Fibroblast of mammary gland (primary cell): ENCODE measurements around the gene LSM3.

Experiments used
- DNase-seq: peaks from one replicate; pipeline ENCODE4 v3.0.0-alpha.2; 2010; ENCODE audit warnings: low read depth
- H3K4me3 ChIP-seq: 2 replicates; pipeline ENCODE4 v1.5.1; 2011; ENCODE audit warnings: low read depth, mild to moderate bottlenecking, low read length, moderate library complexity; ENCODE audit not compliant: control insufficient read depth
- CTCF ChIP-seq: conservative IDR thresholded peaks from 2 replicates; pipeline ENCODE4 v1.5.1; 2011; ENCODE audit warnings: low read depth, low read length, inconsistent platforms; ENCODE audit not compliant: control insufficient read depth, insufficient read depth

The LSM3 gene

GRCh38 chr3:14201940-14202684 is 23.5 kb downstream of the LSM3 start:
- DNase-seq, result no peak
- H3K4me3 ChIP-seq, result no peak overlapping the region
- no peak for TF ChIP-seq CTCF

GRCh38 chr3:14202874-14203520 is 24.4 kb downstream of the LSM3 start:
- no peak for DNase-seq
- TF ChIP-seq CTCF, result no peak
- H3K4me3 ChIP-seq, result no peak overlapping the region

DNA sequence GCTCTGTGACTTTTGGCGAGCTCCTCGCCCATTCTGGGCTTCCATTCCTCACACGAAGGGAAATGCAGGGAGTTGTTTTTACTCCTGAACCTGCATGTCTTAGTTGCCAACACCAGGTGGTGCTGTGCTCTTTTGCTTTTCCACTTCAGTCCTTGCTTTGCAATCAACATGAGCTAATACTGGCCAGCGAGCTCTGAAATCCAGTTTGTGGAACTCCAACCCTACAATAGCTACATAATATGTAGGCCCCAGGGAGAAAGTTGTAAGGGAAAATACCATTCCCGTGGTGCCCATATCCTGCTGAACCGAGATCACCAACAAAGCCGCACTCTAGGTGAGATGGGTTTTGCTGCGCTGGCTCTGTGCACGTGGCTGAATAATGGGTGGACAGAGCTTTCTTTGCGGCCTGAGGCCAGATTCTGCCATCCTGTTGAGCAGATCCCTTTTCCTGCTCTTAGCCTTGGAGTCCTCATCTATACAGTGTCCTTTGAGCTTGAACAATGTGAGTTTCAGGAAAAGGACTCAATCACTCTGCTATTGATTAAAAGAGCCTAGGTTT is 25.0 kb downstream of the LSM3 start:
- peak; percentile 94 for TF ChIP-seq CTCF
- no peak overlapping the region for H3K4me3 ChIP-seq
- DNase-seq, result peak; percentile 82

DNA sequence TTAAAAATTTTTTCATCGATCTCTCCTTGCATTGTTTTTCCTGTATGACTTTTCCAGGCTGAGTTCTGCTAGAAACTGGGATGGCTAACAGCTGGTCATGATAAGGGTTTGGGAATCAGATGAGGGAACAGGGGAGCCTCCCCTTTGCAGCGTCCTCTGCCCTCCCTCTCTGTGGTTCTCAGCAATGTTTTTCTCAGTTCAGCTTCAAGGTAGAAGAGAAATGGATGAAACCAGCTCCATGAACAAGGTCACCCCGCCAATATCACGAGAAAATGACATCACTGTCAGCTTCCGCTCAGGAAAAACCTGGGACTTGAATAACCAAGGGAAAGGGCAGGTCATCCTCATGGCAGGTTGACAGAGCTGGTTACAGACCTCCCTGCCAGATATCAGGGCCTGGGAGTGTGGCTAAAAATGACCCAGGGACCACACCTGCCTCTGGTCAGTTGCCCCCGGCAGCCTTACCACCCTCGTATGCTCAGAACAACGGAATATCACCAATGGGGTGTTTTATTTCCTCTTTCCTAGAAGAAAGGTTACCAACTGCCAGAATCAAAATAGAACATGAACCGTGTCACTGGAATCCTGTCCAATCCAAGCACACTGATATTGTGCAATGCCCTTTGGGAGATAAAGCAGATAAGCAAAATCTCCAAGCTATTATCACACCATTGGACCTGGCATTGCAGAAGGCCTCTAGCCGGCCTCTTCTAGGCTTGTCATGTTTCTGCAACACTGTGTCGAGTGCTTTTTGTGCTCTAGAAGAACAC is 26.1 kb downstream of the LSM3 start:
- no peak for TF ChIP-seq CTCF
- peak; percentile 52 for DNase-seq

DNA sequence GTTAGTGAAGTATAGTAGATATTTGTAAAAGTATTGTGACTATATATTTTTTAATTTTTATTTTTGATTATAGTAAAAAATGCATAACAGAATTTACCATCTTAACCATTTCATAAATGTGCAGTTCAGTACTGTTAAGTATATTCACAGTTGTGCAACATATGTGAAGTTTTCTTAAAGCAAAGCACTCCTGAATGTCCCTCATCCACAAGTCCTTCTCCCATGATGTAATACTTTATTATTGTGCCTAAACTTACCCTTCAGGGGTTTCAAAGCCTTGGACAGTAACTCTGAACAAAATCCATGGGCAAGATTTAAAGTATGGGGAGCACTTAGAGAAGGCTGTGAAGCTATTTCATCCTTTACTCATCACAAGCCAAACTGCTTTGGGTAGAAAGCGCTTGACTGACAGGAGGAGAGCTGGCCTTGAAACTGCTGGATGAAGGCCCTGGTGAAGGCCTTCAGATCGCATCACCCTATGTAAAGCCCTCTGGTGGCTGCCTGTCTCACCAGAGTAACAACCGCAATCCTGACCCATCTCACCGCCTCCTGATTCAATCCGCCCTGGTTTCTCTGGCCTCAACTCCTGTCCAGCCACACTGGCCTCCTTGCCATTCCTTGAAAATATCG is 28.0 kb downstream of the LSM3 start:
- DNase-seq, result no peak
- no peak for TF ChIP-seq CTCF
- no peak overlapping the region for H3K4me3 ChIP-seq

More for the DNA sequence above, 26.1 kb downstream of the LSM3 start:
- no peak overlapping the region for H3K4me3 ChIP-seq

DNA sequence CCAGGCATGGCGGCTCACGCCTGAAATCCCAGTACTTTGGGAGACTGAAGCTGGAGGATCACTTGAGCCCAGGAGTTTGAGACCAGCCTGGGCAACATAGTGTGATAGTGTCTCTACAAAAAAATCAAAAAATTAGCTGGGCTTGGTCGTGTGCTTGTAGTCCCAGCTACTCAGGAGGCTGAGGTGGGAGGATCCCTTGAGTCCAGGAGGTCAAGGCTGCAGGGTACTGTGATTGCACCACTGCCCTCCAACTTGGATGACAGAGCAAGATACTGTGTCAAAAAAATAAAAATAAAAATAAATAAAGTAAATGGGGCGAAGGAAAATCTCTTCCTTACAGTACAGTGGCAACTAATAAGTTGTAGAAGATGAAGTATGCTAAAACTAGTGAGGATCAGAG is 29.6 kb downstream of the LSM3 start:
- DNase-seq, result no peak
- TF ChIP-seq CTCF, result no peak
- no peak overlapping the region for H3K4me3 ChIP-seq
